HepG2 (cell line): ENCODE results near the gene OS9. TPM values are rescaled to one million over a fixed set of nuclear protein-coding genes. Genes with fewer than 3 reads are reported as not detected.

ENCODE experiments used
- CBX5 ChIP-seq: sonication (generic); formaldehyde crosslinking; IDR thresholded peaks from 2 replicates; pipeline ENCODE4 v1.4.0; 2020; ENCODE audit warnings: missing genetic modification reagents, borderline replicate concordance
- E2F5 ChIP-seq: sonication (generic); formaldehyde crosslinking; conservative IDR thresholded peaks from 2 replicates; pipeline ENCODE4 v1.4.0; 2020; ENCODE audit warnings: missing genetic modification reagents
- ESRRA ChIP-seq: sonication (generic); formaldehyde crosslinking; IDR thresholded peaks from 2 replicates; pipeline ENCODE4 v1.5.1; 2020; ENCODE audit warnings: mild to moderate bottlenecking, low read depth, missing genetic modification reagents
- HMG20A ChIP-seq: IDR thresholded peaks from 2 replicates; pipeline ENCODE4 v1.6.1; 2016; ENCODE audit warnings: borderline replicate concordance
- HMGXB3 ChIP-seq: sonication (generic); formaldehyde crosslinking; IDR thresholded peaks from 2 replicates; pipeline ENCODE4 v1.4.0; 2020; ENCODE audit warnings: missing genetic modification reagents, borderline replicate concordance
- HNRNPK ChIP-seq: fragments of 200-400 bp; formaldehyde crosslinking; IDR thresholded peaks from 2 replicates; pipeline ENCODE4 v1.6.1; 2018; ENCODE audit warnings: low read length, low read depth, moderate library complexity, mild to moderate bottlenecking; ENCODE audit not compliant: poor library complexity, severe bottlenecking
- IKZF5 ChIP-seq: IDR thresholded peaks from 2 replicates; pipeline ENCODE4 v1.6.1; 2018; ENCODE audit warnings: missing genetic modification reagents, mild to moderate bottlenecking, missing compliant biosample characterization
- NFIC ChIP-seq: IDR thresholded peaks from 2 replicates; pipeline ENCODE4 v1.6.1; 2012; ENCODE audit warnings: mild to moderate bottlenecking, low read length, inconsistent platforms
- NR2F6 ChIP-seq, 2 experiments: IDR thresholded peaks; 2 replicates each; pipeline ENCODE4 v1.6.1; 2016; ENCODE audit warnings: antibody characterized with exemption in 1 of 2, mild to moderate bottlenecking in 1 of 2
- RBFOX2 ChIP-seq: fragments of 200-400 bp; formaldehyde crosslinking; IDR thresholded peaks from 2 replicates; pipeline ENCODE4 v1.6.1; 2017; ENCODE audit warnings: low read depth, mild to moderate bottlenecking, low read length
- RFXAP ChIP-seq: sonication (generic); formaldehyde crosslinking; IDR thresholded peaks from 2 replicates; pipeline ENCODE4 v1.4.0; 2020; ENCODE audit warnings: missing genetic modification reagents, borderline replicate concordance
- ZBTB25 ChIP-seq: IDR thresholded peaks from 2 replicates; pipeline ENCODE4 v1.6.1; 2018; ENCODE audit warnings: missing genetic modification reagents
- ZNF280D ChIP-seq: sonication (generic); formaldehyde crosslinking; IDR thresholded peaks from 2 replicates; pipeline ENCODE4 v1.5.1; 2020; ENCODE audit warnings: mild to moderate bottlenecking, missing genetic modification reagents
- ZNF33B ChIP-seq: sonication (generic); formaldehyde crosslinking; IDR thresholded peaks from 2 replicates; pipeline ENCODE4 v1.5.1; 2020; ENCODE audit warnings: mild to moderate bottlenecking, missing genetic modification reagents
- ZNF432 ChIP-seq: sonication (generic); formaldehyde crosslinking; IDR thresholded peaks from 2 replicates; pipeline ENCODE4 v1.5.0; 2020; ENCODE audit warnings: missing genetic modification reagents, mild to moderate bottlenecking, borderline replicate concordance
- ZNF660 ChIP-seq: sonication (generic); formaldehyde crosslinking; IDR thresholded peaks from 2 replicates; pipeline ENCODE4 v1.5.1; 2020; ENCODE audit warnings: mild to moderate bottlenecking, low read depth, missing genetic modification reagents, borderline replicate concordance
- ZNF768 ChIP-seq: sonication (generic); formaldehyde crosslinking; IDR thresholded peaks from 2 replicates; pipeline ENCODE4 v1.4.0; 2020; ENCODE audit warnings: missing genetic modification reagents
- ZNF891 ChIP-seq: sonication (generic); formaldehyde crosslinking; IDR thresholded peaks from 2 replicates; pipeline ENCODE4 v1.5.0; 2020; ENCODE audit warnings: mild to moderate bottlenecking, missing genetic modification reagents
- polyA plus RNA-seq, 8 experiments: library from polyadenylated mRNA; depleted of rRNA in 3 of 8; stranded (reverse) in 7 of 8; unstranded in 1 of 8; fragments of >200 nt; fragmentation: Illumina TruSeq in 4 of 8; extraction: Trizol in 4 of 8; gene quantifications; 2 replicates each; pipeline versions ENCODE4 v1.2.1 to v1.2.3, GENCODE V29; 2011 to 2016; ENCODE audit warnings: low read depth in 4 of 8, missing spikeins in 1 of 8, mixed read lengths in 1 of 8; ENCODE audit not compliant: insufficient read depth in 1 of 8
- total RNA-seq, 5 experiments: library from RNA; depleted of rRNA; stranded (reverse); fragments of >200 nt; fragmentation: Illumina TruSeq; extraction: Trizol; gene quantifications; 2 replicates each; pipeline ENCODE4 v1.2.3, GENCODE V29; 2016; ENCODE audit warnings: low read depth in 1 of 5

Gene OS9
- total and polyA plus RNA-seq, 2 of the 13 experiments (the other 11 are each of a cell fraction or from before 2014, with no cell fraction given) = 156 to 206 TPM

GRCh38 chr12:57765003-57765697, 71.2 kb downstream of the OS9 start (continued):
- no peak for TF ChIP-seq HMGXB3 (CRISPR knock-in tag)
- TF ChIP-seq ZNF432 (CRISPR knock-in tag) = no peak
- TF ChIP-seq ZNF280D (CRISPR knock-in tag) = no peak; the same call in 1 of the 2 replicates
- TF ChIP-seq HNRNPK = peak; percentile 13
- TF ChIP-seq NFIC = no peak
- TF ChIP-seq E2F5 (CRISPR knock-in tag) = no peak
- peak; percentile 46 for TF ChIP-seq RBFOX2
- no peak for TF ChIP-seq ZBTB25 (CRISPR knock-in tag)
- peak; percentile 23; the same call in 1 of the 2 replicates for TF ChIP-seq ZNF33B (CRISPR knock-in tag)
- TF ChIP-seq NR2F6 (IDR thresholded peaks at IDR 0.05) = no peak
- no peak for TF ChIP-seq NR2F6 (CRISPR knock-in tag; IDR thresholded peaks at IDR 0.05)
- TF ChIP-seq ZNF660 (CRISPR knock-in tag) = no peak
- TF ChIP-seq ZNF891 = peak; percentile 78
- 0 out of 2 replicates have a peak, but pooled peaks have one; percentile 23 for TF ChIP-seq RFXAP (CRISPR knock-in tag)
- TF ChIP-seq IKZF5 (CRISPR knock-in tag) = 0 out of 2 replicates have a peak, but pooled peaks have one; percentile 37
- TF ChIP-seq ESRRA (CRISPR knock-in tag) = no peak
- peak; percentile 48; the same call in 1 of the 2 replicates for TF ChIP-seq ZNF768 (CRISPR knock-in tag)
- TF ChIP-seq HMG20A (CRISPR knock-in tag) = no peak
- peak; percentile 58; the same call in 1 of the 2 replicates for TF ChIP-seq CBX5 (CRISPR knock-in tag)
